Inflammatory macrophage treated with lipopolysaccharide for 1 hour (primary cell): ENCODE results near the gene SLCO3A1.

Experiments
- DNase-seq, 2 donors: peaks; one replicate each; pipeline ENCODE4 v3.0.0-alpha.2; 2020 to 2022

Gene SLCO3A1

GRCh38 chr15:91885054-91885453, 31.5 kb downstream of the SLCO3A1 start:
- no peak for DNase-seq

GRCh38 chr15:91885714-91886270, 32.3 kb downstream of the SLCO3A1 start:
- peak; percentile 56 to 76 for DNase-seq

- no peak for DNase-seq
Measured at GRCh38 chr15:91886878-91887277, 33.4 kb downstream of the SLCO3A1 start.

- no peak for DNase-seq
Measured at GRCh38 chr15:91887321-91887720, 33.8 kb downstream of the SLCO3A1 start.

- DNase-seq: peak in 1 of 2 donors; percentile 17
Measured at GRCh38 chr15:91887921-91888373, 34.4 kb downstream of the SLCO3A1 start.

DNA sequence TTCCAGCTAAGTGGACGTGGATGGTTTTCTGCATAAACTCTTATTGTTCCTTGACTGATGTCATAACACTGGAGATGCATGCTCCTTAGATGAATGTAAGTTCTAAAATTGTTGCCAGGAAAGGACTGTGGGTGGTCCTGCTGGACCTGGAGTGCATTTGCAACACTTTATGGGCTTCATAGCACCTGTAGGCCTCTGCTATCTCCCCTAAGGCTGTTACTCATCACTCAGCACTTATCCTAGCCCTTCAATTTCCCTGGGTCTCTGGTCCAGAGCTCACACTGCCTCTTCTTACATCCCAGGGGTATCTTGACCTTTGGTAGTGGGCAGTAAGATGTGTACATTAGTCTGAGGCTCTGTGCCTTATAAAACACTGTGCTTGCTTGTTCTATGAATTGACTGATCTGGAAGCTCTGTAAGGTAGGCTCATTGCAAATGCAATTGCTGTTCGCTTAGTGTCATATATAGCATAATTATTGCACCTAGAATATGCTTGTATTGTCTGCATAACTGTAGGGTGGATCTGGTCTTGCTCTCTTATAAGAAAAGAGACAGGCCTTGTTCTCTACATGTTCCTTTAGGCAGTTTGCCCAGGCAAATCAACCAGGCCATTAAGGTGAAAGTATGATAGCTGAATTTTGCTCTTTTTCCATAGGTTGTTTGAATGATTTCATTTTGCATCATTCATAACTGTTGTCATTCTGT, 35.8 kb downstream of the SLCO3A1 start:
- DNase-seq: no peak

GRCh38 chr15:91890614-91891013, 37.1 kb downstream of the SLCO3A1 start:
- no peak for DNase-seq

DNA sequence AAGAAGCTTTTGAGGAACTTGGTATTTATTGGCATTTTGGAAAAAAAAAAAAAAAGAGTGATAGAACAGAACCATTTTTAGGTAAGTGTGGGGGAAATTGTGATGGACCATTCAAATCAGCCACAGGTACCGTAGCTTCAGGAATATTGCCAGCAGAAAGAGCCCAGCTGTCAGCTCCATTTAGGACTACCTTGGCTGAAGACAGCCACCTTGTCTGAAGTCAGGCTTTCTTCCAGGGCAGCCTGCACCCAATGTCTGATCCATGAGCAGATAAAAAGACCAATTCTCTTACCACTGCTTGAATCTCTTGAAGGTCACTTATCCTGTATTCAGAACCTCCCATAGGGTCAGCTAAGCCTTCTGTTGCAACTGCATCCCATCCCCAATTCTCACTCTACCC, 37.6 kb downstream of the SLCO3A1 start:
- DNase-seq: no peak

DNA sequence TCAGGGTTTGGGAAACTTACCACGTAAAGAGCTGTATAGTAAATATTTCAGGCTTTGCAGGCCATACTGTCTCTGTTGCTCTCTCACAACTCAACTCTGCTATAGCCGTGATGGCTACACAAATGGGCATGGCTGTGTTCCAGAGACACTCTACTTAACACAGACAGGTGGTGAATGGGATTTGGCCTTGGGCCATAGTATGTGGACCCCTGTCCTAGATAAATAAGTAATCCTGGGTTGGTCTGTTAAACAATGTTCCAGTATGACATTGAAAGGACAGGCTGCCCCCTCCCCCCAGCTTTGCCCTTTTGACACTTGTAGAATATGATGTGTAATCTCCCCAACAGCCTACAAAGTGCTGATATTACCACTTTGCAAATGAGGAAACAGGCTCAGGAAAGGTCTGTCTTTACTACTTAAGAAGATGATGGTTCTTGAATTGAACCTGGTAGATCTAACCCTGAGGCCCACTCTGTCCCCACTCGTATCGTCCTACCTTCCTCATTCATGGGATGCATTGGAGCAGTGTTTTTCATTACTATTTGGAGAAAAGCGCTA, 38.4 kb downstream of the SLCO3A1 start:
- DNase-seq: peak in 1 of 2 donors; percentile 22

DNA sequence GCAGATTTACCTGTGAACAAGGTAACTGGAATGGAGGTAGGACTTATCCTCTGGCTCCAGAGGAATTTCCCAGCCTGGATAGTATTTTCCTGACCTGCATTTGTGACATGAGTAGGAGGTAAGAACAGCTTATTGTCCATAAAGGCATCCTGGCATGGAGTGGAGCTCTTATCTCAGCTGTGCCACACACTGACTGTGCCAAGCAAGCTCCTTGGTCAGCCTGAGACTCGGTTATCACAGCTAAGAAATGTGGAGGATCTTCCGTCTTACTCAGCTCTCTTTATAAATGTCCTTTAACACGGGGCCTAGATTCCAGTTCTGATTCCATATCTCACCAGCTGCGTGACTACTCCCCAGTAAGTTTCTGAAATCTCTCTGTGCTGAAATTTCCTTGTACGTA, 38.9 kb downstream of the SLCO3A1 start:
- DNase-seq: no peak

DNA sequence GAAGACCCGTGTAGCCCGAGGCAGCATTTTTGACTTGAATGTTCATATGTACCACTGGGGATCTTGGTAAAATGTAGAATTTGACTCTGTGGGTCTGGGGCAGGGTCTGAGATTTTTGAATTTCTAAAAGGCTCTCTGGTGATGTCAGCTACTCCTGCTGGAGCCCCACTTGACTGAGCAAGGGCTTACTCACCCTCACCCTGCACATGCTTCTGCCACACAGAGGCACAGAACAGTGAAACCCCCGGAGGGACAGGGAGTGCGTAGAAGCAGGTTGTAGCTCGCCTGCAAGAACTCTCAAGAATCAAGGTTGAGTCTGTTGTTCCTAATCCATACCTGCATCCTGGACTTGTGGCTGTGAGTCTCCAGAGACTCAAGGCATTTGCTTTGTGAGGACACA, 41.1 kb downstream of the SLCO3A1 start:
- no peak for DNase-seq

- peak; percentile 28 to 31 for DNase-seq
Measured at GRCh38 chr15:91895051-91895450, 41.5 kb downstream of the SLCO3A1 start.

DNA sequence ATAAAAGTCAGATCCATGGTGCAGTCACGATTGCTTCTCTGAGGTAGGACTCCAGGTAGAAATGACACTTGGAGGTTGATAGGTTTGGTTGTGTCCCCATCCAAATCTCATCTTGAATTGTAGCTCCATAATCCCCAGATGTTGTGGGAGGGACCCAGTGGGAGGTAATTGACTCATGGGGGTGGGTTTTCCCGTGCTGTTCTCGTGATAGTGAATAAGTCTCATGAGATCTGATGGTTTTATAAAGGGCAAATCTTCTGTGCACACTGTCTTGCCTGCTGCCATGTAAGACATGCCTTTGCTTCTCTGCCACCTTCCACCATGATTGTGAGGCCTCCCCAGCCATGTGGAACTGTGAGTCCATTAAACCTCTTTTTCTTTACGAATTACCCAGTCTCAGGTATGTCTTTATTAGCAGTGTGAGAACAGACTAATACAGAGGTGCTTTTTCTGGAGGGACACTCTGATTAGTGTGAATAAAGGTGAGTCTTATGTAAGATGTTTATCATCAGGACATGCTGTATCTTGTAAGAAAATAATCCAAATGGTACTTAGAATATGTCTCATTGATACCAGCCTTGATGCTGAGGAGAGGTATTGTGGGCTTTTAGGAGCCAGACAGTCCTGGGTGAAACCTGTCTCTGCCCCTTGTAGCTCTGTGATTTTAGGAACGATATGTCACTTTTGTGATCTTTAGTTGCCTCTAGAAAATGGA, 43.0 kb downstream of the SLCO3A1 start:
- peak in 1 of 2 donors; percentile 62 for DNase-seq

DNA sequence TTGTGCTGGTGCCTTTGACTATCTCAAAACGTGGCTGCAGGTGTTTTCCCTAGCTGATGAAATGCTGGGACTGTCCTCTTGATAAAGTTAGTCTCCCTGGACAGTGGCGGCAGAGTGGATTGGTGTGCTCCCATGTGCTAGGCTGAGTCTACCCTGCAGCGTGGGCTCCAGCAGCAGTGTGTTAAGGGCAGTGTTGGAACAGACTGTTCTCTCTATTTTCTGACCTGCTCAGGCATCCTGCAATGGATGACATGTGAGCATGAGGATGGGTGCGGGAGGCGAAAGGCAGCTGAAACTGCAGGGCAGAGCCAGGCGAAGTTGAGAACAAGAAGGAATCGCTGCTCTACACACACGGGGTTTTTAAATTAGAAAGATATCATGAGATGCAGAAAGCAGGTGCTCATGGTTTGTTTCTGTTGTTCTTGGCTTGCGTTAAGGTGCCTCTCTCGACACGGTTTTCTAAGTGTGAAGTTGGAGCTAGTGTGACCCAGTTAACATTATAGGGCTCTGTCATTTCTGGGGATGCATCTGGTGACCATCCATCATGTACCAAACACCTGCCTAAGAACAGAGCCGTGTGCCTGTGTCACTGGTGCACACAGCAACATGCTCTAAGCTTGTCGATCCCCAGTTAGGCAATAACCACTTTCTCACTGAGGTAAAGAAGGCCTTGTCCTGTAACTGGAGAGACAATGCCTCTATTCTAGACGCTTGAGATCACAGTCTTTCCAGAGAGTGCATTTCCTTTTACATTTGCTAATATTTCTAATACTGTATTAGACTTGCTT, 44.3 kb downstream of the SLCO3A1 start:
- DNase-seq: no peak

DNA sequence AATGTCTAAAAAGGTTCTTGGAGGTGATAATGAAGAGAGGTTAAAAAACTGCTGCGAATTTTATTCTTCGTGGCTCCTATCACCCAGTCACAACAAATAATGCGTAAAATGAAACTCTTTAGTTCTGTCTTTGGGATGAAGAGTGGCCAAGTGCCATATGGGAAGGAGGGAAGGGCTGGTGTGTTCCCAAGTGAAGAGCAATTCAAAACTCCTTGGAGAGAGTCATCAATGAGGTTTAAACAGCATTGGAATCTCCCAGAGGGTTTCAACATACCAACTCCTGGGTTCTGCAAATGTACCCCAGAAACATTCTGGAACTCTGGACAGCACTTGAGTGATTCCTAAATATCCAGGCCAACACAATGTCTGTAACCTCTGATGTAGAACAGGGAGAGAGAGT, 45.3 kb downstream of the SLCO3A1 start:
- DNase-seq: no peak

DNA sequence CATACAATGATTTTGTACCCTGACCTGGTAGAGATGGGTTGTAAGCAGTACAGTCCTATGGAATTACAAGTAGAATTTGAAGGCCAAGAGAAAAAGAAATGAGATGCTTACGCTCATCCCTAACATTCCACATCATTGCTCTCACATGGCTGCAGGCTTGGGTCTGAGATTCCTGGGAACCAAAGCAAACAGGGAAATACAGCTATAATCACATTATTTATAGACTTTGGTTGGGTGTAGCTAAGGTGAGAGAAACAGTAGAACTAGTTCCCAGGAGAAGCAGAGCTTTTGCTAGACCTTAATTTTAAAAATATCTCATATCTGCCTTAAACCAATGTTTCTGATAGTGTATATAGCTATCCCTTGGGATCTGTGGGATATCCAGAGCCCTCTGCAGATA, 51.4 kb downstream of the SLCO3A1 start:
- no peak for DNase-seq

DNA sequence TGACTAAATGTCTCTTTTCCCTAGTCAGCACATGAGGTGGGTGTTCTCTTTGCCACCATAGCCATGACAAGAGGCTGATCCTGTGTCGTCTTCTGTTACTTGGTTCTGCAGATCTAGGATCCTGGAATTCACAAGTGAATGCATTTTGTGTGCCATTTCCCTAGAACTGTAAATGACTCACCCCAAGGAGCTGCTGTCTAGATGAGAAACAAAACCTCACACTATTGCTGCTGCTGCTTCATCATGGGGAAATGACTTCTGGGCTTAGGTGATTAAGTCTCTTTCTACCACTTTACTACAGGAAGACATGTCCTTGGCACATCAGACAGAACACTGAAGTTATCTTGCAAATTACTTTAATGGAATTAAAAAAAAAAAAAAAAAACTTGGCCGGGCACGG, 54.9 kb downstream of the SLCO3A1 start:
- DNase-seq: peak; percentile 66 to 83

GRCh38 chr15:91909111-91909510, 55.6 kb downstream of the SLCO3A1 start:
- no peak for DNase-seq

DNA sequence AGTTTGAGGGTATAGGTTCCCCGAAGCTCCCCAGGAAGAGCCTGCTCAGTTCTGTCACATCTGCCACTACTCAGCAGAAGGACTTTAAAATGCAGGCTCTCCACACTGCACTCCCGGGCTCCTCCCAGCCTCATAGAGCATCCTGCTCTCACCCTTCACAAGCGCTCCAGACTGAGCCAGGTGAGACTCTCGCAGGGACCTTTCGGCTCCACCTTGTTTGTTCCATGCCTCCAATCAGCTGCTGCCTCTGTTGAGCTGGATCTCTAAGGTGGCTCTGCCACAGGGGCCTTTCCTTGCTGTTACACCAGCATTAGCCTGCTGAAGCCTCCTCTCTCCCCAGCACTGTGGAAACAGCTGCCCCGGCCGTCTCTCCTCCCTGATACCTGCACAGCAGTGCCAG, 56.1 kb downstream of the SLCO3A1 start:
- no peak for DNase-seq

GRCh38 chr15:91911844-91912243, 58.3 kb downstream of the SLCO3A1 start:
- peak in 1 of 2 donors; percentile 41 for DNase-seq

DNA sequence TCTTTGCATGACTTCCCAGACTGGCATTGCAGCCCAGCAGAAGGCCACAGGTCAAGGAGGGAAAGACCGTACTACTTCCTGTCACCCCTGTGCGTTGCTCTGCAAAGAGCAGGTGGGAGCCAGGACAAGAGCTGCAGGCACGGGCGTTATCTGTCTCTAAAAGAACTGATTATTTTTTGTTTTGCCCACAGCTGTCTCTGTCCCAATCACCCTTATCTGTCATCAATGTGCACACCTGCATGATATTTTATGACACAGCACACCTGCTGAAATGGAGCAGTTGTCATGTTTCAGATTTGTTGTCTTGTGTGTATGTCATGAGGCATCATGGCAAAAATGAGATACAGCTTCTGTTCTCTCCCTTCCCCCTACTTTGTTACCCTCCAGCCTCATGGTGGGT, 58.8 kb downstream of the SLCO3A1 start:
- no peak for DNase-seq

GRCh38 chr15:91913560-91913959, 60.1 kb downstream of the SLCO3A1 start:
- no peak for DNase-seq

GRCh38 chr15:91915576-91915975, 62.1 kb downstream of the SLCO3A1 start:
- DNase-seq: no peak
